ENCODE measurements around the gene MED13L.
"Not testable (repeated sequence)": the region's sequence is repeated elsewhere in the genome, so short reads cannot be mapped to it uniquely, and the experiment has no call there.

GRCh38 chr12:115976829-115977228, 300.7 kb downstream of the MED13L start:
- not testable (repeated sequence) for TF ChIP-seq POLR2A, CTCF (IDR thresholded peaks at IDR 0.05)
